Natural killer cell (primary cell): Measurements from ENCODE around the gene MED12L. TPM values are rescaled to one million over a fixed set of nuclear protein-coding genes. Genes with fewer than 3 reads are reported as not detected.
A peak's percentile ranks its signal among the peaks of the same experiment; 100 is the strongest.

Source experiments
- ATAC-seq, 3 donors: fragments of 150-1000 bp in 2 of 3; fragments of 200-7000 bp in 1 of 3; cut with Tn5 transposase; 1 replicate in 1 of 3; 2 replicates in 2 of 3; pipeline ENCODE4 v1.10.0; 2021; ENCODE audit warnings: mild to moderate bottlenecking in 2 of 3, moderate library complexity in 2 of 3
- DNase-seq, 2 donors: peaks; one replicate each; pipeline versions ENCODE4 v3.0.0 to v3.0.0-alpha.2; 2013 to 2021; ENCODE audit warnings: mixed read lengths in 1 of 2
- H3K27ac ChIP-seq: one replicate; pipeline ENCODE4 v1.5.1; 2013; ENCODE audit warnings: mild to moderate bottlenecking, low read length
- H3K27me3 ChIP-seq: one replicate; pipeline ENCODE4 v1.6.1; 2013; ENCODE audit warnings: low read length; ENCODE audit not compliant: control insufficient read depth, insufficient read depth
- H3K36me3 ChIP-seq: one replicate; pipeline ENCODE4 v1.6.1; 2013; ENCODE audit warnings: low read length; ENCODE audit not compliant: control insufficient read depth, insufficient read depth
- H3K4me1 ChIP-seq: one replicate; pipeline ENCODE4 v1.6.1; 2013; ENCODE audit warnings: low read length; ENCODE audit not compliant: control insufficient read depth, insufficient read depth
- H3K4me3 ChIP-seq: one replicate; pipeline ENCODE4 v1.5.1; 2013; ENCODE audit warnings: low read length
- H3K9me3 ChIP-seq: one replicate; pipeline ENCODE4 v1.6.1; 2013; ENCODE audit warnings: low read length; ENCODE audit not compliant: control insufficient read depth, insufficient read depth
- H3K27ac Mint-ChIP-seq, 2 donors: one replicate each; pipeline ENCODE4 v1.8.0; 2022; ENCODE audit warnings: mild to moderate bottlenecking in 2 of 2, mixed read lengths in 2 of 2, moderate library complexity in 1 of 2
- H3K27me3 Mint-ChIP-seq, 2 donors: one replicate each; pipeline ENCODE4 v1.8.0; 2022; ENCODE audit warnings: low read depth in 2 of 2, mixed read lengths in 2 of 2
- H3K36me3 Mint-ChIP-seq: one replicate; pipeline ENCODE4 v1.8.0; 2022; ENCODE audit warnings: mixed read lengths
- H3K4me1 Mint-ChIP-seq, 2 donors: one replicate each; pipeline ENCODE4 v1.8.0; 2022; ENCODE audit warnings: mixed read lengths in 2 of 2
- H3K4me3 Mint-ChIP-seq: one replicate; pipeline ENCODE4 v1.8.0; 2022; ENCODE audit warnings: mild to moderate bottlenecking, moderate library complexity, mixed read lengths
- H3K9me3 Mint-ChIP-seq, 2 donors: one replicate each; pipeline ENCODE4 v1.8.0; 2022; ENCODE audit warnings: mixed read lengths in 2 of 2
- CTCF ChIP-seq: fragments of 200-600 bp; IDR thresholded peaks from one replicate; pipeline ENCODE4 v1.8.0; 2022; ENCODE audit warnings: antibody characterized with exemption
- WGBS: methylation state at CpG from one replicate; pipeline ENCODE4 v1.1.7; 2013; ENCODE audit warnings: missing lambda C conversion rate; ENCODE audit not compliant: insufficient coverage; 5-methylcytosine and 5-hydroxymethylcytosine counted together
- intact Hi-C: fragments of 100-400 bp; cut with micrococcal nuclease; formaldehyde crosslinking; loops from one replicate; pipeline ENCODE4 v1.14.2; 2022
- total RNA-seq, 4 donors: library from RNA; stranded (reverse); fragments of 120-200 nt in 1 of 4; gene quantifications; one replicate each; pipeline versions ENCODE4 v1.2.3 to v1.2.4, GENCODE V29; 2013 to 2022

Gene MED12L
- total RNA-seq, 3 donors from 2014 or later (not counting 1 experiment from before 2014, with no cell fraction given): 3.0 to 6.5 (median 3.0) TPM

- no peaks in the 10 kb centered on the region for H3K36me3 Mint-ChIP-seq
- TF ChIP-seq CTCF: no peak
- Histone ChIP-seq H3K36me3 (no peaks in the 10 kb centered on the region), H3K9me3 (no peaks in the 10 kb centered on the region), H3K27ac (peak overlapping the region; percentile 8), H3K4me1 (peaks cover 26% of the 10 kb centered on the region), H3K27me3 (no peaks in the 10 kb centered on the region), H3K4me3 (no peak overlapping the region)
- 80% methylated on average over 5 of the region's 5 CpGs for WGBS
- ATAC-seq: no peak
- intact Hi-C loops: loop anchor here (1.0 to 5.0 kb wide), 3 partner anchors 56 to 610 kb away; no protein-coding TSS in a partner anchor
- H3K27ac Mint-ChIP-seq: no peak overlapping the region
- H3K9me3 Mint-ChIP-seq: peaks cover 0 to 3% of the 10 kb centered on the region in 2 donors
- peaks cover 50 to 52% of the 10 kb centered on the region in 2 donors for H3K4me1 Mint-ChIP-seq
- peaks cover 0 to 2% of the 10 kb centered on the region in 2 donors for H3K27me3 Mint-ChIP-seq
- peak in 1 of 2 donors; percentile 12 for DNase-seq
- no peak overlapping the region for H3K4me3 Mint-ChIP-seq
These were observed 141.4 kb downstream of the MED12L start for GRCh38 chr3:151226825-151227224.

- Histone ChIP-seq H3K9me3 (no peaks in the 10 kb centered on the region), H3K27ac (no peak overlapping the region), H3K4me1 (peaks cover 26% of the 10 kb centered on the region), H3K4me3 (no peak overlapping the region), H3K27me3 (no peaks in the 10 kb centered on the region), H3K36me3 (no peaks in the 10 kb centered on the region)
- no peaks in the 10 kb centered on the region for H3K9me3 Mint-ChIP-seq
- DNase-seq: no peak
- peaks cover 0 to 2% of the 10 kb centered on the region in 2 donors for H3K27me3 Mint-ChIP-seq
- no peak overlapping the region for H3K4me3 Mint-ChIP-seq
- WGBS: 71% methylated on average over 4 of the region's 6 CpGs
- H3K27ac Mint-ChIP-seq: peak overlapping the region; percentile 25 to 28
- ATAC-seq: no peak
- TF ChIP-seq CTCF: no peak
- H3K36me3 Mint-ChIP-seq: no peaks in the 10 kb centered on the region
- intact Hi-C loops: loop anchor here (1.0 to 5.0 kb wide), 3 partner anchors 56 to 610 kb away; no protein-coding TSS in a partner anchor
- H3K4me1 Mint-ChIP-seq: peaks cover 50 to 52% of the 10 kb centered on the region in 2 donors
These were observed 141.9 kb downstream of the MED12L start for GRCh38 chr3:151227266-151227806.

- peaks cover 50 to 52% of the 10 kb centered on the region in 2 donors for H3K4me1 Mint-ChIP-seq
- peak; percentile 80 to 88 (median 82) for ATAC-seq
- Histone ChIP-seq H3K36me3 (no peaks in the 10 kb centered on the region), H3K9me3 (no peaks in the 10 kb centered on the region), H3K27me3 (no peaks in the 10 kb centered on the region), H3K4me1 (peaks cover 26% of the 10 kb centered on the region), H3K4me3 (no peak overlapping the region), H3K27ac (peak overlapping the region; percentile 6)
- no peak overlapping the region for H3K4me3 Mint-ChIP-seq
- peak; percentile 94 for TF ChIP-seq CTCF
- peak overlapping the region; percentile 25 to 28 for H3K27ac Mint-ChIP-seq
- intact Hi-C loops: loop anchor here (1.0 to 5.0 kb wide), 3 partner anchors 55 to 609 kb away; no protein-coding TSS in a partner anchor
- WGBS: 62% methylated on average over 6 of the region's 9 CpGs
- no peaks in the 10 kb centered on the region for H3K36me3 Mint-ChIP-seq
- H3K27me3 Mint-ChIP-seq: peaks cover 0 to 2% of the 10 kb centered on the region in 2 donors
- peak; percentile 69 to 91 for DNase-seq
- no peaks in the 10 kb centered on the region for H3K9me3 Mint-ChIP-seq
These were observed 142.6 kb downstream of the MED12L start for GRCh38 chr3:151227807-151228665.
